ENCODE data around the gene VPS18. TPM values are rescaled to one million over a fixed set of nuclear protein-coding genes. Genes with fewer than 3 reads are reported as not detected.

VPS18 gene
- total and polyA plus RNA-seq, 4 donors: 3.4 to 15.3 (median 10.3) TPM

DNA sequence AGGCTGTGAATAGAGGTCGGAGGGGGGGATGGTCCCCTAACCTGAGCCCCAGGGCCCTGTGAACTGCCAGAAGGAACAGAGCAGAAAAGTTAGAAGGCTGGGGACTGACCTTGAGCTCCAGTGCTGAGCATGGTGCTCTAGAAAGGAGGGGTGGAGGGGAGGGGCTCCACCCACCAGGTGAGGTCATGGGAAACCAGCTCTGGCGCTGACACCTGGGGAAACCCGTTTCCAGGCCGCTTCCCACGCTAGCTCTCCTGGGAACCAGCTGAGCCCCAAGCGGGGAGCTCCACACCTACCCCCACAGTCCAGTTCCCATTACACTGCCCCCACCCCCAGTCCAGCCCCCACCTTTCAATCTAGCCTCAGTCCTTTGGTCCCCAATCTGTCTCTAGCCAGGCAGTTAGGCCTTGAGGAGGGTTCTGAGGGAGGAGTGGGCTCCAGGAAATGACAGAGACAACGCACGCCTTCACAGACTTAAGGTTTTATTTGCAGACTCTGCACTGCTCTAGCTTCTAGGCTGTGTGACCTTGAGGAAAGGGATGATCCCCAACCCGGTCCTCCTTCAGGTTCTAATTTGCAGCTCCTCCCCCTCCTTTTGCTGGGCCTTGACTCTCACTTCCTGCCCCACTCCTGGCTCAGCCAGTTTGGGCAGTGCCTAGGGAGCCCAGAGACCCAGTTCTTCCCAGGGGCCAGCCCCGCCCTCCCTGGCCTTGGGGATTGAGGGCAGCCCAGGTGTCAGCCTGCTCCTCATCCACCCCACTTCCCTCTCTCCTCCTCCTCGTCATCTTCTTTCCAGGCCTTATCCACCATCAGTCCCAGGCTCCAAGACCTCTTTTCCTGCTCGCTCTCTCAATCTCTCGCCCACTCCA is 22.3 kb upstream of the VPS18 start:
- 85% methylated on average over 13 of the region's 13 CpGs for WGBS
- TF ChIP-seq, protein P1, sequence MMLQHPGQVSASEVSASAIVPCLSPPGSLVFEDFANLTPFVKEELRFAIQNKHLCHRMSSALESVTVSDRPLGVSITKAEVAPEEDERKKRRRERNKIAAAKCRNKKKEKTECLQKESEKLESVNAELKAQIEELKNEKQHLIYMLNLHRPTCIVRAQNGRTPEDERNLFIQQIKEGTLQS (IDR thresholded peaks at IDR 0.05): no peak
- TF ChIP-seq RAD21 (IDR thresholded peaks at IDR 0.05) (no peak), EGR1 (IDR thresholded peaks at IDR 0.05; ENCODE audit: low read depth in 2 of 2) (no peak), SP1 (IDR thresholded peaks at IDR 0.05) (no peak), FOXA1 (IDR thresholded peaks at IDR 0.05) (no peak), YY1 (IDR thresholded peaks at IDR 0.05) (no peak), HNF4G (IDR thresholded peaks at IDR 0.05) (no peak), HNF4A (conservative IDR thresholded peaks at IDR 0.05) (no peak)
- TF ChIP-seq, protein P2, sequence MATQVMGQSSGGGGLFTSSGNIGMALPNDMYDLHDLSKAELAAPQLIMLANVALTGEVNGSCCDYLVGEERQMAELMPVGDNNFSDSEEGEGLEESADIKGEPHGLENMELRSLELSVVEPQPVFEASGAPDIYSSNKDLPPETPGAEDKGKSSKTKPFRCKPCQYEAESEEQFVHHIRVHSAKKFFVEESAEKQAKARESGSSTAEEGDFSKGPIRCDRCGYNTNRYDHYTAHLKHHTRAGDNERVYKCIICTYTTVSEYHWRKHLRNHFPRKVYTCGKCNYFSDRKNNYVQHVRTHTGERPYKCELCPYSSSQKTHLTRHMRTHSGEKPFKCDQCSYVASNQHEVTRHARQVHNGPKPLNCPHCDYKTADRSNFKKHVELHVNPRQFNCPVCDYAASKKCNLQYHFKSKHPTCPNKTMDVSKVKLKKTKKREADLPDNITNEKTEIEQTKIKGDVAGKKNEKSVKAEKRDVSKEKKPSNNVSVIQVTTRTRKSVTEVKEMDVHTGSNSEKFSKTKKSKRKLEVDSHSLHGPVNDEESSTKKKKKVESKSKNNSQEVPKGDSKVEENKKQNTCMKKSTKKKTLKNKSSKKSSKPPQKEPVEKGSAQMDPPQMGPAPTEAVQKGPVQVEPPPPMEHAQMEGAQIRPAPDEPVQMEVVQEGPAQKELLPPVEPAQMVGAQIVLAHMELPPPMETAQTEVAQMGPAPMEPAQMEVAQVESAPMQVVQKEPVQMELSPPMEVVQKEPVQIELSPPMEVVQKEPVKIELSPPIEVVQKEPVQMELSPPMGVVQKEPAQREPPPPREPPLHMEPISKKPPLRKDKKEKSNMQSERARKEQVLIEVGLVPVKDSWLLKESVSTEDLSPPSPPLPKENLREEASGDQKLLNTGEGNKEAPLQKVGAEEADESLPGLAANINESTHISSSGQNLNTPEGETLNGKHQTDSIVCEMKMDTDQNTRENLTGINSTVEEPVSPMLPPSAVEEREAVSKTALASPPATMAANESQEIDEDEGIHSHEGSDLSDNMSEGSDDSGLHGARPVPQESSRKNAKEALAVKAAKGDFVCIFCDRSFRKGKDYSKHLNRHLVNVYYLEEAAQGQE (IDR thresholded peaks at IDR 0.05): no peak
- TF ChIP-seq, protein P3, sequence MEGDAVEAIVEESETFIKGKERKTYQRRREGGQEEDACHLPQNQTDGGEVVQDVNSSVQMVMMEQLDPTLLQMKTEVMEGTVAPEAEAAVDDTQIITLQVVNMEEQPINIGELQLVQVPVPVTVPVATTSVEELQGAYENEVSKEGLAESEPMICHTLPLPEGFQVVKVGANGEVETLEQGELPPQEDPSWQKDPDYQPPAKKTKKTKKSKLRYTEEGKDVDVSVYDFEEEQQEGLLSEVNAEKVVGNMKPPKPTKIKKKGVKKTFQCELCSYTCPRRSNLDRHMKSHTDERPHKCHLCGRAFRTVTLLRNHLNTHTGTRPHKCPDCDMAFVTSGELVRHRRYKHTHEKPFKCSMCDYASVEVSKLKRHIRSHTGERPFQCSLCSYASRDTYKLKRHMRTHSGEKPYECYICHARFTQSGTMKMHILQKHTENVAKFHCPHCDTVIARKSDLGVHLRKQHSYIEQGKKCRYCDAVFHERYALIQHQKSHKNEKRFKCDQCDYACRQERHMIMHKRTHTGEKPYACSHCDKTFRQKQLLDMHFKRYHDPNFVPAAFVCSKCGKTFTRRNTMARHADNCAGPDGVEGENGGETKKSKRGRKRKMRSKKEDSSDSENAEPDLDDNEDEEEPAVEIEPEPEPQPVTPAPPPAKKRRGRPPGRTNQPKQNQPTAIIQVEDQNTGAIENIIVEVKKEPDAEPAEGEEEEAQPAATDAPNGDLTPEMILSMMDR (IDR thresholded peaks at IDR 0.05; ENCODE audit: low read depth, low read length, missing input control): no peak
- TF ChIP-seq, protein P4, sequence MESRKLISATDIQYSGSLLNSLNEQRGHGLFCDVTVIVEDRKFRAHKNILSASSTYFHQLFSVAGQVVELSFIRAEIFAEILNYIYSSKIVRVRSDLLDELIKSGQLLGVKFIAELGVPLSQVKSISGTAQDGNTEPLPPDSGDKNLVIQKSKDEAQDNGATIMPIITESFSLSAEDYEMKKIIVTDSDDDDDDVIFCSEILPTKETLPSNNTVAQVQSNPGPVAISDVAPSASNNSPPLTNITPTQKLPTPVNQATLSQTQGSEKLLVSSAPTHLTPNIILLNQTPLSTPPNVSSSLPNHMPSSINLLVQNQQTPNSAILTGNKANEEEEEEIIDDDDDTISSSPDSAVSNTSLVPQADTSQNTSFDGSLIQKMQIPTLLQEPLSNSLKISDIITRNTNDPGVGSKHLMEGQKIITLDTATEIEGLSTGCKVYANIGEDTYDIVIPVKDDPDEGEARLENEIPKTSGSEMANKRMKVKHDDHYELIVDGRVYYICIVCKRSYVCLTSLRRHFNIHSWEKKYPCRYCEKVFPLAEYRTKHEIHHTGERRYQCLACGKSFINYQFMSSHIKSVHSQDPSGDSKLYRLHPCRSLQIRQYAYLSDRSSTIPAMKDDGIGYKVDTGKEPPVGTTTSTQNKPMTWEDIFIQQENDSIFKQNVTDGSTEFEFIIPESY (IDR thresholded peaks at IDR 0.05): no peak
- Histone ChIP-seq H3K27me3 (ENCODE audit: control insufficient read depth in 4 of 4, insufficient read depth in 4 of 4, low read length in 3 of 4) (peaks cover 0 to 3% (median 0%) of the 10 kb centered on the region in 4 donors), H3K9ac (ENCODE audit: low read depth in 1 of 2, low read length in 2 of 2) (no peak overlapping the region), H3K27ac (ENCODE audit: low read depth in 1 of 2, low read length in 2 of 2) (no peak overlapping the region), H3K9me3 (ENCODE audit: control insufficient read depth in 4 of 4, low read length in 3 of 4) (no peaks in the 10 kb centered on the region), H3K36me3 (ENCODE audit: control insufficient read depth in 4 of 4, insufficient read depth in 3 of 4, low read depth in 1 of 4, low read length in 3 of 4) (no peaks in the 10 kb centered on the region), H3K4me3 (ENCODE audit: low read depth in 1 of 3, low read length in 3 of 3) (no peak overlapping the region), H3K4me1 (ENCODE audit: control insufficient read depth in 4 of 4, insufficient read depth in 4 of 4, low read length in 3 of 4) (peaks cover 2 to 13% (median 7%) of the 10 kb centered on the region in 4 donors)
- DNase-seq (ENCODE audit: low spot score): no peak

Data from liver (tissue), 9 donors.